HEK293 (cell line): ENCODE results near the gene PCDH1.

Experiments
- BCL11A ChIP-seq: fragments of 450-650 bp; formaldehyde crosslinking; IDR thresholded peaks from 2 replicates; pipeline ENCODE4 v1.5.1; 2016; ENCODE audit warnings: low read depth, missing biosample characterization, missing genetic modification characterization
- EGR2 ChIP-seq: fragments of 450-650 bp; formaldehyde crosslinking; IDR thresholded peaks from 2 replicates; pipeline ENCODE4 v1.5.1; 2016; ENCODE audit warnings: low read depth, missing biosample characterization, missing genetic modification characterization
- GLIS2 ChIP-seq: fragments of 450-650 bp; formaldehyde crosslinking; IDR thresholded peaks from 2 replicates; pipeline ENCODE4 v1.5.1; 2016; ENCODE audit warnings: missing biosample characterization, missing genetic modification characterization
- KLF1 ChIP-seq: fragments of 450-650 bp; formaldehyde crosslinking; IDR thresholded peaks from 2 replicates; pipeline ENCODE4 v1.5.1; 2016; ENCODE audit warnings: missing biosample characterization, missing genetic modification characterization
- KLF10 ChIP-seq: fragments of 450-650 bp; IDR thresholded peaks from 2 replicates; pipeline ENCODE4 v1.5.1; 2018; ENCODE audit warnings: missing biosample characterization, mild to moderate bottlenecking, missing genetic modification characterization
- ZBTB17 ChIP-seq: fragments of 450-650 bp; formaldehyde crosslinking; IDR thresholded peaks from 2 replicates; pipeline ENCODE4 v1.5.1; 2016; ENCODE audit warnings: missing biosample characterization, missing genetic modification characterization
- ZNF146 ChIP-seq: fragments of 450-650 bp; formaldehyde crosslinking; IDR thresholded peaks from 2 replicates; pipeline ENCODE4 v1.5.1; 2016; ENCODE audit warnings: missing biosample characterization, missing genetic modification characterization
- ZNF2 ChIP-seq: fragments of 450-650 bp; formaldehyde crosslinking; IDR thresholded peaks from 2 replicates; pipeline ENCODE4 v1.5.1; 2016; ENCODE audit warnings: missing biosample characterization, missing genetic modification characterization
- ZNF335 ChIP-seq: fragments of 450-650 bp; formaldehyde crosslinking; conservative IDR thresholded peaks from 2 replicates; pipeline ENCODE4 v1.5.1; 2016; ENCODE audit warnings: missing biosample characterization, missing genetic modification characterization
- ZNF341 ChIP-seq: fragments of 450-650 bp; formaldehyde crosslinking; IDR thresholded peaks from 2 replicates; pipeline ENCODE4; 2016; ENCODE audit warnings: low read depth, missing biosample characterization, missing genetic modification characterization
- ZNF391 ChIP-seq: fragments of 450-650 bp; formaldehyde crosslinking; IDR thresholded peaks from 2 replicates; pipeline ENCODE4 v1.5.1; 2016; ENCODE audit warnings: low read depth, missing biosample characterization, missing genetic modification characterization, borderline replicate concordance
- ZNF530 ChIP-seq: fragments of 450-650 bp; formaldehyde crosslinking; IDR thresholded peaks from 2 replicates; pipeline ENCODE4 v1.5.1; 2016; ENCODE audit warnings: low read depth, missing biosample characterization, missing genetic modification characterization
- ZNF600 ChIP-seq: fragments of 450-650 bp; formaldehyde crosslinking; IDR thresholded peaks from 2 replicates; pipeline ENCODE4 v1.5.1; 2016; ENCODE audit warnings: missing biosample characterization, missing genetic modification characterization
- ZNF610 ChIP-seq: fragments of 450-650 bp; formaldehyde crosslinking; IDR thresholded peaks from 2 replicates; pipeline ENCODE4 v1.5.1; 2016; ENCODE audit warnings: missing biosample characterization, missing genetic modification characterization, borderline replicate concordance
- ZNF629 ChIP-seq: fragments of 450-650 bp; formaldehyde crosslinking; IDR thresholded peaks from 2 replicates; pipeline ENCODE4 v1.5.1; 2017; ENCODE audit warnings: missing biosample characterization, missing genetic modification characterization
- ZNF639 ChIP-seq: fragments of 450-650 bp; formaldehyde crosslinking; IDR thresholded peaks from 2 replicates; pipeline ENCODE4 v1.5.1; 2016; ENCODE audit warnings: missing biosample characterization, missing genetic modification characterization
- ZNF704 ChIP-seq: fragments of 450-650 bp; formaldehyde crosslinking; IDR thresholded peaks from 2 replicates; pipeline ENCODE4 v1.5.1; 2016; ENCODE audit warnings: missing biosample characterization, missing genetic modification characterization
- ZNF777 ChIP-seq: fragments of 450-650 bp; formaldehyde crosslinking; IDR thresholded peaks from 2 replicates; pipeline ENCODE4 v1.5.1; 2017; ENCODE audit warnings: missing biosample characterization, missing genetic modification characterization, borderline replicate concordance
- ZSCAN30 ChIP-seq: fragments of 450-650 bp; IDR thresholded peaks from 2 replicates; pipeline ENCODE4 v1.5.1; 2018; ENCODE audit warnings: missing biosample characterization, mild to moderate bottlenecking, missing genetic modification characterization, moderate library complexity
- ZXDB ChIP-seq: fragments of 450-650 bp; formaldehyde crosslinking; IDR thresholded peaks from 2 replicates; pipeline ENCODE4 v1.5.1; 2016; ENCODE audit warnings: missing biosample characterization, missing genetic modification characterization
- TF ChIP-seq, protein P1 (sequence below): fragments of 450-650 bp; IDR thresholded peaks from 2 replicates; pipeline ENCODE4 v1.5.1; 2018; ENCODE audit warnings: missing biosample characterization, mild to moderate bottlenecking, missing genetic modification characterization
- TF ChIP-seq, protein P2 (sequence below): fragments of 450-650 bp; formaldehyde crosslinking; IDR thresholded peaks from 2 replicates; pipeline ENCODE4 v1.5.1; 2016; ENCODE audit warnings: missing biosample characterization, missing genetic modification characterization

Gene PCDH1

GRCh38 chr5:141849415-141850243 lies 28.6 kb downstream of the PCDH1 start (continued):
- TF ChIP-seq ZNF146 (tag by site-specific recombination) = peak; percentile 9; the same call in 1 of the 2 replicates
- TF ChIP-seq ZNF2 (tag by site-specific recombination) = no peak; the same call in 1 of the 2 replicates
- 0 out of 2 replicates have a peak, but pooled peaks have one; percentile 23 for TF ChIP-seq ZNF629
- TF ChIP-seq ZNF610 = 0 out of 2 replicates have a peak, but pooled peaks have one; percentile 64
- peak; percentile 75 for TF ChIP-seq KLF1 (tag by site-specific recombination)
- TF ChIP-seq ZNF777 = no peak; the same call in 1 of the 2 replicates
- peak; percentile 73; the same call in 1 of the 2 replicates for TF ChIP-seq ZNF391 (tag by site-specific recombination)
- TF ChIP-seq, protein P1, sequence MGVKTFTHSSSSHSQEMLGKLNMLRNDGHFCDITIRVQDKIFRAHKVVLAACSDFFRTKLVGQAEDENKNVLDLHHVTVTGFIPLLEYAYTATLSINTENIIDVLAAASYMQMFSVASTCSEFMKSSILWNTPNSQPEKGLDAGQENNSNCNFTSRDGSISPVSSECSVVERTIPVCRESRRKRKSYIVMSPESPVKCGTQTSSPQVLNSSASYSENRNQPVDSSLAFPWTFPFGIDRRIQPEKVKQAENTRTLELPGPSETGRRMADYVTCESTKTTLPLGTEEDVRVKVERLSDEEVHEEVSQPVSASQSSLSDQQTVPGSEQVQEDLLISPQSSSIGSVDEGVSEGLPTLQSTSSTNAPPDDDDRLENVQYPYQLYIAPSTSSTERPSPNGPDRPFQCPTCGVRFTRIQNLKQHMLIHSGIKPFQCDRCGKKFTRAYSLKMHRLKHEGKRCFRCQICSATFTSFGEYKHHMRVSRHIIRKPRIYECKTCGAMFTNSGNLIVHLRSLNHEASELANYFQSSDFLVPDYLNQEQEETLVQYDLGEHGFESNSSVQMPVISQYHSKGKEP = no peak
- TF ChIP-seq, protein P2, sequence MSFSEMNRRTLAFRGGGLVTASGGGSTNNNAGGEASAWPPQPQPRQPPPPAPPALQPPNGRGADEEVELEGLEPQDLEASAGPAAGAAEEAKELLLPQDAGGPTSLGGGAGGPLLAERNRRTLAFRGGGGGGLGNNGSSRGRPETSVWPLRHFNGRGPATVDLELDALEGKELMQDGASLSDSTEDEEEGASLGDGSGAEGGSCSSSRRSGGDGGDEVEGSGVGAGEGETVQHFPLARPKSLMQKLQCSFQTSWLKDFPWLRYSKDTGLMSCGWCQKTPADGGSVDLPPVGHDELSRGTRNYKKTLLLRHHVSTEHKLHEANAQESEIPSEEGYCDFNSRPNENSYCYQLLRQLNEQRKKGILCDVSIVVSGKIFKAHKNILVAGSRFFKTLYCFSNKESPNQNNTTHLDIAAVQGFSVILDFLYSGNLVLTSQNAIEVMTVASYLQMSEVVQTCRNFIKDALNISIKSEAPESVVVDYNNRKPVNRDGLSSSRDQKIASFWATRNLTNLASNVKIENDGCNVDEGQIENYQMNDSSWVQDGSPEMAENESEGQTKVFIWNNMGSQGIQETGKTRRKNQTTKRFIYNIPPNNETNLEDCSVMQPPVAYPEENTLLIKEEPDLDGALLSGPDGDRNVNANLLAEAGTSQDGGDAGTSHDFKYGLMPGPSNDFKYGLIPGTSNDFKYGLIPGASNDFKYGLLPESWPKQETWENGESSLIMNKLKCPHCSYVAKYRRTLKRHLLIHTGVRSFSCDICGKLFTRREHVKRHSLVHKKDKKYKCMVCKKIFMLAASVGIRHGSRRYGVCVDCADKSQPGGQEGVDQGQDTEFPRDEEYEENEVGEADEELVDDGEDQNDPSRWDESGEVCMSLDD (tag by site-specific recombination) = peak; percentile 66
- TF ChIP-seq BCL11A = 0 out of 2 replicates have a peak, but pooled peaks have one; percentile 57
- TF ChIP-seq ZNF335 (tag by site-specific recombination) = peak; percentile 89
- peak; percentile 76 for TF ChIP-seq EGR2
- no peak; the same call in 1 of the 2 replicates for TF ChIP-seq ZSCAN30 (tag by site-specific recombination)
- TF ChIP-seq ZXDB (tag by site-specific recombination) = peak; percentile 62
- TF ChIP-seq ZBTB17 (tag by site-specific recombination) = peak; percentile 98
- peak; percentile 34; the same call in 1 of the 2 replicates for TF ChIP-seq KLF10 (tag by site-specific recombination)
- peak; percentile 18; the same call in 1 of the 2 replicates for TF ChIP-seq GLIS2 (tag by site-specific recombination)
- no peak for TF ChIP-seq ZNF530 (tag by site-specific recombination)
- TF ChIP-seq ZNF600 (tag by site-specific recombination) = peak; percentile 90
- TF ChIP-seq ZNF704 (tag by site-specific recombination) = no peak
- peak; percentile 83 for TF ChIP-seq ZNF341 (tag by site-specific recombination)
- 0 out of 2 replicates have a peak, but pooled peaks have one; percentile 45 for TF ChIP-seq ZNF639 (tag by site-specific recombination)
